Chondrocyte (in vitro differentiated cells): ENCODE results near the gene NKX1-1. TPM values are rescaled to one million over a fixed set of nuclear protein-coding genes. Genes with fewer than 3 reads are reported as not detected.
A peak's percentile ranks its signal among the peaks of the same experiment; 100 is the strongest.
"Not testable (repeated sequence)": the region's sequence is repeated elsewhere in the genome, so short reads cannot be mapped to it uniquely, and the experiment has no call there.

Experiments used
- DNase-seq: peaks from one replicate; pipeline ENCODE4 v3.0.0; 2021; ENCODE audit warnings: mixed read lengths, low spot score
- H3K27ac Mint-ChIP-seq: one replicate; pipeline ENCODE4 v1.8.0; 2021; ENCODE audit warnings: mild to moderate bottlenecking, moderate library complexity, mixed read lengths; ENCODE audit not compliant: unreplicated experiment
- H3K27me3 Mint-ChIP-seq: 2 replicates; pipeline ENCODE4 v1.8.0; 2021; ENCODE audit warnings: low read depth, mixed read lengths
- H3K36me3 Mint-ChIP-seq: 2 replicates; pipeline ENCODE4 v1.8.0; 2021; ENCODE audit warnings: low read depth, mixed read lengths
- H3K4me1 Mint-ChIP-seq: 2 replicates; pipeline ENCODE4 v1.8.0; 2021; ENCODE audit warnings: low read depth, mild to moderate bottlenecking, mixed read lengths
- H3K4me3 Mint-ChIP-seq: one replicate; pipeline ENCODE4 v1.8.0; 2021; ENCODE audit warnings: mild to moderate bottlenecking, moderate library complexity, mixed read lengths; ENCODE audit not compliant: unreplicated experiment
- H3K9me3 Mint-ChIP-seq: 2 replicates; pipeline ENCODE4 v1.8.0; 2021; ENCODE audit warnings: low read depth, mixed read lengths
- CTCF ChIP-seq: fragments of 200-600 bp; sonication (generic); IDR thresholded peaks from 2 replicates; pipeline ENCODE4 v1.5.0; 2021; ENCODE audit warnings: antibody characterized with exemption, mild to moderate bottlenecking, moderate library complexity
- total RNA-seq: library from RNA; stranded (reverse); gene quantifications from 3 replicates; pipeline ENCODE4 v1.2.1, GENCODE V29; 2021

Gene NKX1-1
- total RNA-seq, 1 donor from 2014 or later: not detected

GRCh38 chr4:1376391-1376840, 29.8 kb downstream of the NKX1-1 start:
- Mint-ChIP-seq H3K9me3 (no peaks in the 10 kb centered on the region), H3K27ac (no peak overlapping the region), H3K36me3 (peaks cover 15% of the 10 kb centered on the region), H3K4me3 (no peak overlapping the region), H3K4me1 (no peaks in the 10 kb centered on the region), H3K27me3 (no peaks in the 10 kb centered on the region)
- DNase-seq: peak; percentile 91
- TF ChIP-seq CTCF: no peak

- H3K9me3 Mint-ChIP-seq: no peaks in the 10 kb centered on the region
- no peak for TF ChIP-seq CTCF
- H3K4me3 Mint-ChIP-seq: no peak overlapping the region
- H3K27ac Mint-ChIP-seq: no peak overlapping the region
- peak; percentile 69 for DNase-seq
- no peaks in the 10 kb centered on the region for H3K27me3 Mint-ChIP-seq
- peaks cover 20% of the 10 kb centered on the region for H3K36me3 Mint-ChIP-seq
- no peaks in the 10 kb centered on the region for H3K4me1 Mint-ChIP-seq
Measured at GRCh38 chr4:1375761-1376322, 30.4 kb downstream of the NKX1-1 start.

- no peak for TF ChIP-seq CTCF
- Mint-ChIP-seq H3K36me3 (peaks cover 21% of the 10 kb centered on the region), H3K27me3 (no peaks in the 10 kb centered on the region), H3K27ac (no peak overlapping the region), H3K9me3 (no peaks in the 10 kb centered on the region), H3K4me1 (no peaks in the 10 kb centered on the region), H3K4me3 (no peak overlapping the region)
- DNase-seq: peak; percentile 88
Measured at GRCh38 chr4:1375051-1375721, 31.1 kb downstream of the NKX1-1 start.

- DNase-seq: no peak
- H3K36me3 Mint-ChIP-seq: peaks cover 21% of the 10 kb centered on the region
- no peak overlapping the region for H3K27ac Mint-ChIP-seq
- no peaks in the 10 kb centered on the region for H3K4me1 Mint-ChIP-seq
- H3K27me3 Mint-ChIP-seq: no peaks in the 10 kb centered on the region
- no peak for TF ChIP-seq CTCF
- H3K9me3 Mint-ChIP-seq: no peaks in the 10 kb centered on the region
- H3K4me3 Mint-ChIP-seq: no peak overlapping the region
Measured at GRCh38 chr4:1374706-1375045, 31.6 kb downstream of the NKX1-1 start.

- no peak for TF ChIP-seq CTCF
- Mint-ChIP-seq H3K27me3 (no peaks in the 10 kb centered on the region), H3K9me3 (no peaks in the 10 kb centered on the region), H3K4me1 (no peaks in the 10 kb centered on the region), H3K4me3 (no peak overlapping the region), H3K27ac (no peak overlapping the region), H3K36me3 (peaks cover 21% of the 10 kb centered on the region)
- DNase-seq: peak; percentile 84
Measured at GRCh38 chr4:1373892-1374705, 32.1 kb downstream of the NKX1-1 start.

DNA sequence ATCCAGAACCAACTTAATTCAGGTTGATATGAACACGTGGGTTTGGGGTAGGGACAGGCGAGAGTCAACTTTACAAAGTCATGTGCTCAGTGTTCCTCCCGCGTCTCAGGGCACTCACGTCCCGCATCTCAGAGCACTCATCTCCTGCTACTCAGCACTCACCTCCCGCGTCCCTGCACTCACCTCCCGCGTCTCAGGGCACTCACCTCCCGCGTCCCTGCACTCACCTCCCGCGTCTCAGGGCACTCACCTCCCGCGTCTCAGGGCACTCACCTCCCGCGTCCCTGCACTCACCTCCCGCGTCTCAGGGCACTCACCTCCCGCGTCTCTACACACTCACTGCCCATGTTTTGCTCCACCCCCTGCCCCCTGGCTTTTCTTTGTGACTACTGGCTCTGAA, 33.7 kb downstream of the NKX1-1 start:
- not testable (repeated sequence) for H3K4me1 Mint-ChIP-seq, H3K27ac Mint-ChIP-seq, H3K27me3 Mint-ChIP-seq, H3K9me3 Mint-ChIP-seq, H3K4me3 Mint-ChIP-seq
- H3K36me3 Mint-ChIP-seq: peaks cover 21% of the 10 kb centered on the region
- peak; percentile 54 for DNase-seq
